Right ventricle myocardium superior (tissue), 1 donor: ENCODE measurements around the gene KIF21A. TPM values are rescaled to one million over a fixed set of nuclear protein-coding genes. Genes with fewer than 3 reads are reported as not detected.
A peak's percentile ranks its signal among the peaks of the same experiment; 100 is the strongest.

Experiments
- ATAC-seq: fragments of 200-7000 bp; cut with Tn5 transposase; one replicate; pipeline ENCODE4 v1.9.1; 2020; ENCODE audit warnings: mild to moderate bottlenecking; ENCODE audit not compliant: poor library complexity
- DNase-seq: peaks from one replicate; pipeline ENCODE4 v3.0.0-alpha.2; 2020
- intact Hi-C: fragments of 100-400 bp; cut with DNase I; formaldehyde crosslinking; loops from one replicate; pipeline ENCODE4 v1.11.2; 2022
- total RNA-seq: library from RNA; stranded (reverse); fragmentation: NEBNext Ultra II Directional; extraction: Animal tissue kit (Norgen Biotek cat#: 25700); gene quantifications from one replicate; pipeline ENCODE4 v1.2.1, GENCODE V29; 2021
- donor health status: DM: no; HTN: yes; CAD: no; lungs with severe emphysema.

The KIF21A gene
- total RNA-seq, 1 donor from 2014 or later = 52.6 TPM

DNA sequence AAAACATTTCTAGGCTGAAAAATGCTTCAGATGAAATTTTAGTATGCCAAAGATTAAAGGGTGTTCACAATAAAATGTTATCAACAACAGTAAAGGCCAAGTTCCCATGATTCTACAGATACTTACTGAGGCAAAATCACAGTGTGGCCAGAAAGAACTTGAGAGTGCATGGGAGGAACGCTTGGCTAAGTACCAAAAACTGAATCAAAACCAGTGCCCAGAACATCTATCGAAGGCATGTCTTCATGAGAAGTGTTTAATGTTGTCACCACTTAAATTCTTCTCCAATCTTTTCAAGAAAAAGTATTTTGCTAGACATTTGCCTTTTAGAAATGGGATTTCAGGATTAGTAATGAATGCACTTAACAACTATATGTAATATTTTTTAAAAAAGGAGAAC, 41.5 kb downstream of the KIF21A start:
- DNase-seq = no peak
- peak; percentile 77 for ATAC-seq
- intact Hi-C loops = no loop called here

DNA sequence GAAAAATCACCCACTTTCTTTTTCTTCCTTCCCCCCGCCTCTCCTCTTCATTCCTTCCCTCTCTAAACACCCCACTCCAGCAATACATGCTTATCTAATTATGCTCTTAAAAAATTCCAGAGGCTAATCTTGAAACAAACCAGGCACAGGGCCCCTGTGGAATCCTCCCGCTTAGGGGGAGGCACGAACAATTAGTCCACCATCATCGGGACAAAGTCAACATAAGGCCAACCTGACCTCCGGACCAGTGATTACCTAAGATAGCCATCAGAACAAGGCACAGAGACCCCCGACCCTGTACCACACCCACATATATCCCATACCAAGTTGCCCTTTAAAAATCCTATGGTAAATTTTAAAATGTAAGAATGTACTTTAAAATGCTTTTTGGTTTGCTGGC, 47.1 kb downstream of the KIF21A start:
- peak; percentile 39 for DNase-seq
- intact Hi-C loops = no loop called here
- peak; percentile 79 for ATAC-seq

DNA sequence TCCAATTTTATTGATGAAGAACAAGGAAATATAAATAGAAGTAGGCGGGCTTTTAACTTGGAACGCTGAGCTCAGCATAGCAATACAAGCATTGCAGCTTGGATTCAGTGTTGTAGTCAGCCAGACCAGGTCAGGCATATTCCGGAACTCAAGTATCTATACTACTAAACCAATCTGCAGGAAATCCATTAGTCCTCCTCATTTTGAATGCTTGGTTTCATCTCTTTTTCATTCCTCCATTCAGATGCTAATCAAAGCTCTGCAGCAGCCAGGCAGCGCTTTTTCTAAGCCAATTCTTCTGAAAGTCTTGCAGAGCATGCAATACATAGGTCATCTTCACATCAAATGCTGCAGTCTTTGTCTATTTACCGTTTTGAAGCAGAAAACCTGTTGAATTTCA, 49.0 kb downstream of the KIF21A start:
- DNase-seq (no peak), ATAC-seq (no peak)
- intact Hi-C loops = no loop called here

DNA sequence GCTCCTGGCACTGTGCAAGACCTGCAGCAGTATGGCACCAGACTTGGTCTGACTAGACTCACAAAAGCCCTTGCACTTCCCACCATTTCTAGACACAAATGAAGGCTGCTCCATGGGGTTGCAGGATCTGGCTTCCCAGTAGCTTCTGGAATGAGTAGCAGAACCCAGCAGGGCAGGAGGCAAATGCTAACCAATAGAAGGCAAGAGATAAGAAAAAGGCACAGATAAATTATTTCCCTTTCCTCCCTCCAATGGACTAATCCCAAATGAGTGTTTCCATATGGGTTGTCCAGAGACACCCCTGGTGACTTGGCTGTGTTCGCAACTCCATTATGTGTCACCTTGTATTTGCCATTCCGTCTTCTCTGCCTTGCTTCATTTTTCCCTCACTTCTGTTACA, 49.7 kb downstream of the KIF21A start:
- ATAC-seq (peak; percentile 27), DNase-seq (no peak)
- intact Hi-C loops = no loop called here

DNA sequence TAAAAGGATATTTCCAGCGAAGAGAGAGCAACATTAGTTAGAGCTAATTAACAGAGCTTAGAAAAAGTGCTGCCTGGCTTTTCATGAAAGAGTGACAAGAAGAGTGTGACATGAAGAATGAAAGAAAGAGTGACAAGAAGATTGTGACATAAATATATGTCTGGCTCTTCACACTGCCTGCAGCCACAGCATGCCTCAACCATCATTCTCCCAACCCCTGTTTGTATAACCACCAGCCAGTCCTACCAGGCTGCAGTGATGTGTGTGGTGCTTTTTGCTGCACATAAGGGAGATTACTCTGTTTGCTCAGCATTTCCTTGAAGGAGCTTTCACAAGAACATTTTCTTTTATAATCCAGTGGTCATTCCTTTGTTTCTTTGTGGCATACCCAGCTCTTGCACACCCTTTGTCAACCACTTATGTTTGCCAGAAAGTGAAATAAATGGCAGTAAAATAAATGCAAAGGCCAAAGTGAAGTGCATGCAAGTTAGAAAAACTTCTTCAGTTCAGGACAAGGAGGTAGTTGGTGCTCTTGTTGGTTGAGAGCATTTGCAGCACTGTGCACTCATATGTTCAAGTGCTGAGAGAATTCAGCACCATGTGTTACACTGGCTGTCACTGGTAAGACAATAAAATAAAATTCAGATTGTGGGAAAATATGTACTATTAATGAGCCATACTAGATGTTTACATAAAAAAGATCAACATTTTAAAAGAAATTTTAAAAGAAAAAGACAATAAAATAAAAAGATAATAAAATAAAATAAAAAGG, 50.6 kb downstream of the KIF21A start:
- ATAC-seq (peak; percentile 16), DNase-seq (no peak)
- intact Hi-C loops = no loop called here

DNA sequence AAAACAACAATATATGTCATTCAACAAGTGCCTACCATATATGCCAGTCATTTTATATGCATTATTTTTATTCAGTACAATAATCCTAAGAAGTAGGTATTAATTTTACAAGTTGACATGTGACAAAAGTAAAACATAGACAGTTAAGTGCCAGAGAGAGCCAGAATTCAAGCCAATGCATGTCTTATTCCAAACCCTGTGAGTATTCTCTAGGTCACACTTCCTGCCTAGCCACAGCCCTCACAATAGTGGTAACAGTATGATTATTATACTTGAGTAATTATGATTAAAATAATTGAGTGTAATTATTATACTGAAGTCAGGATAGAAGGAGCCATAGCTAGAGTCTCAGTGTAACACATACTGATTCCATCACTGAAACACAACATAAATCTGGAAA, 52.2 kb downstream of the KIF21A start:
- no peak for ATAC-seq
- intact Hi-C loops = no loop called here
- no peak for DNase-seq

DNA sequence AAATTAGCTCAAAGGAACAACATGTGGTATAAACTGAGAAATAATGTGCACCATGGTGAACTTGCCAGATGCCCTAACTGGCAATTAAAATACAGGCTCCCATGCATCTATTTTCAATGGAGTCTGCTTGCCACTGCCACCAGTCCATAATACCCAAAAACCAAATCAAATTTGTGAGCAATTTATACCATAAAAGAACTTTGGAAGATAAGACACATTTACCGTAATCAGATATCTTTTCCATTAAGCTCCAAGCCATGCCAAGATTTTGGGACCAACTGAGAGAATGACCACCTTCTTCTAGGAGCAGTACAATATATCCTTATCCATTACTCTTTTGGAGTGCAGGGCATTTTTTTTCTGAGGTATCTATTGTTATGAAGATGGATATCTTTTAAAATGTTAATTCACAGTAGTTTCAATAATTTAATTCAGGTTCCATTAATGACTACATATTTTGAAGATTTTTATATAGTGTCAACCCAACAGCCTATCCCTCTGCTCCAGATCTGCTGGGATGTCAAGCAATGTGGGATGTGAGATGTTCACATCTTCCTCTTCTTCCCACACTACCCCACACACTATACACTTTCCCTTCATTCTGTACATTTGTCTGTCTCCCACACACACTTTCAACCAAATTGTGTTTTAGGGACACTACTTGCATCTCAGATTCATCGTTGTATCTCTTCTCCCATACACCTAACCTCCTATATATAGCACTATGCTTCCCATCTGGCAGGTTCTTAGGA, 53.3 kb downstream of the KIF21A start:
- DNase-seq = no peak
- intact Hi-C loops = no loop called here
- no peak for ATAC-seq

DNA sequence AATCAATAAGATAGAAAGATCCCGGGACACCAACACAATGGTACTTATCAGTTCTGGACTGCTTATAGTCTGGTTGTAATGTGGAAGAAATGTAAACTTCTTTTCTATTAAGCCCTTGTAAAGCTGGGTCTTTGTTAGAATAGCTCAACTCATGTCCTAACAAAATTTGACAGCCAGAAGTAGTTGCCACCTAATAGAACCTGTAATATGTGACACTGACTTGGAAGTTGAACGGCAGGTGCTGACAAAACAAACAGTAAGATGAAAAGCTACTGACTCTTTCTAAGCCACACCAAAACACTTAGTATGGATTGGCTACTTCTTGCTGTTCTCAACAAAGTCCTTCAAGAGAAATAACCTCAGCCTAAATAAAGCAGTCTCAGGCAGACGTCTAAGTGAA, 56.6 kb downstream of the KIF21A start:
- intact Hi-C loops = no loop called here
- DNase-seq (no peak), ATAC-seq (no peak)

DNA sequence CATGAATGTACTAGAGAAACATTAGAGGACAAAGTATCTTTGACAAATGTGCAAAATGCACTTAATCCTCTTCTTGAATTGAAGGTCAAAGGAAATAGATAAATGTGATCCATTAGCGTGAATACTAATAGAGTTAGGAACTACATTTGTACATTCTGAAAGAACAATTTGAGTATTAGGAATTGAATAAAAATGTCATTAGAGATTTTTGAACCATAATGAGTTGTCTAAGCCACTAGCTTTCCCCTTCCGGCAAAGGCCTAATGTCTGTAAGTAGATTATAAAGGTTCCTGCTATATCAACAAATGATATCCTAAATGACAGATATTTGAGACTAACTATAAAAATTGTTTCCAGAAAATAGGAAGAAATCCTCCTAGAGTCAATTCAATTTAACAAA, 59.8 kb downstream of the KIF21A start:
- intact Hi-C loops = no loop called here
- no peak for DNase-seq
- no peak for ATAC-seq

DNA sequence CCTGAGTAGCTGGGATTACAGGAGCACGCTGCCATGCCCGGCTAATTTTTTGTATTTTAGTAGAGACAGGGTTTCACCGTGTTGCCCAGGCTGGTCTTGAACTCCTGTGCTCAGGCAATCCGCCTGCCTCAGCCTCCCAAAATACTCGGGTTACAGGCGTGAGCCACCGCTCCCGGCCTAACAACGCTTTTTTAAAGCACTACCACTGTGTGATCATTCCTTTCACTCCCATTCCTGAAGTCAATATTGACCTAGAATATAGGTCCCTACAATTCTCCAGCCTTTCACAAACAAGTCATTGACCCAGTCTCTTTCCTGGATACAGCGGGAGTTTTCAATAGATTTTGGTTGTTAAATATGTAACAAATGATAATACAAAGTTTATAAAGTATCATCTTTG, 62.8 kb downstream of the KIF21A start:
- ATAC-seq = no peak
- no peak for DNase-seq
- intact Hi-C loops = no loop called here

DNA sequence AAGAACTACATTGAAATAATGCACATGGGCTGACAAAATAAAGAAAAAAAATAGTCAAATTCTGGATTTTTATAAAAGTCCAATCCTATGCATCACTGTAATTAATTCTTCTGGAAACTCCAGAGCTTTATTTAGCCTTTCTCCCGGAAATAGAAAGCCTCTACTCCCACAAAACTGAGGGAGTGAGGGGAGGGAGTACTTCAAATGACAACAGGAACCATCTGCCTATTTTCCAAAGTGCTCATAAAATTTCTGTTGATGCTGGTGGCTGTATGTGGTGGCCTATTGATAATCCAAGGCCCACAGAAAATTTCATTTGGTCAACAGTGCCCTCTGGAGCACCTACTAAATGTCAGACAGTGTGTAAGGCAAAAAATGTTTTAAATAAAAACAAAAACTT, 64.6 kb downstream of the KIF21A start:
- ATAC-seq (no peak), DNase-seq (no peak)
- intact Hi-C loops = no loop called here

DNA sequence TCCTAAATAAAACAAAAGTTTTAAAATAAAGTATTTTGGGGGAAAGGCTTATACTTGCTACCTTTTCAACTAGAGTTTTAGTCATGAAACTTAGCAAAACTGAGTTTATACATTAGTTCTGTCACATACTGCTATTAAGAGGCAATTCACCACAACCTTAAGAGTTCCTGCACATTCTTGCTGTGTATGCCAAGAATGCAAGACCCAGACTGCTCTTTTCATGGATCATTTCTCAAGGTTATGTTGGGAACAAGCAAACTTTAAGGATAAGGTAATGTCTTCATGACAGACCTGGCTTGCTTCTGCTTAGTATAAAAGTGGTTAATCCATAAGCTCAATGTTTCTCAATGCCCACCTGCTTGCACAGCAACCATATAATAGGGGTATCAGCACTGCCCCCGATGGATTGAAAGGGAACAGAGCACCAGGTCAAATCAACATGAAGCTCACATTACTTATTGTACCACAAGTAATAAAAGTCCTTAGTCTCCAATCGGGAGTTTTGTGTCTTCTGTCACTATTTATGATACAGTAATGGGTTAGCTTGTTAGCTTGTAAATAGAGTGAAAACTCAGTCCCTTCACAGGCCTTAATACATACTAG, 67.6 kb downstream of the KIF21A start:
- intact Hi-C loops = no loop called here
- DNase-seq (no peak), ATAC-seq (no peak)

DNA sequence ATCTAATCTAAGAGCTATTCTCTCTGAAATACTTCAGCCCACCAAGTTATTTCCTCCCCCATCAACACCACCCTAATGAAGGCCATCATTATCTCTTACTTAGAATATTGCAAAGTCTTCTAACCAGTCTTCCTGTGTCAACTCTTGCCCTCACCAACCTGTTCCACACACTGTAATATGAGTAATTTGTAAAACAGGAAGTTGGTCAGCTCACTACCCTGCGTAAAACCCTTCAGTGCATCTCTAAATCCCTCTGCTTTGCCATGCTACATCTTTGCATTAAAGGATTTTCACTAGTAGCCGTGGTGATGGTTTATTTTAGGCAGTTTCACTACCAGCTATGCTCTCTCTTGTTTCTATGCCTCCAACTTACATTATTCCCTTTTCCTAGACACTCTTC, 70.0 kb downstream of the KIF21A start:
- DNase-seq = no peak
- no peak for ATAC-seq
- intact Hi-C loops = no loop called here

DNA sequence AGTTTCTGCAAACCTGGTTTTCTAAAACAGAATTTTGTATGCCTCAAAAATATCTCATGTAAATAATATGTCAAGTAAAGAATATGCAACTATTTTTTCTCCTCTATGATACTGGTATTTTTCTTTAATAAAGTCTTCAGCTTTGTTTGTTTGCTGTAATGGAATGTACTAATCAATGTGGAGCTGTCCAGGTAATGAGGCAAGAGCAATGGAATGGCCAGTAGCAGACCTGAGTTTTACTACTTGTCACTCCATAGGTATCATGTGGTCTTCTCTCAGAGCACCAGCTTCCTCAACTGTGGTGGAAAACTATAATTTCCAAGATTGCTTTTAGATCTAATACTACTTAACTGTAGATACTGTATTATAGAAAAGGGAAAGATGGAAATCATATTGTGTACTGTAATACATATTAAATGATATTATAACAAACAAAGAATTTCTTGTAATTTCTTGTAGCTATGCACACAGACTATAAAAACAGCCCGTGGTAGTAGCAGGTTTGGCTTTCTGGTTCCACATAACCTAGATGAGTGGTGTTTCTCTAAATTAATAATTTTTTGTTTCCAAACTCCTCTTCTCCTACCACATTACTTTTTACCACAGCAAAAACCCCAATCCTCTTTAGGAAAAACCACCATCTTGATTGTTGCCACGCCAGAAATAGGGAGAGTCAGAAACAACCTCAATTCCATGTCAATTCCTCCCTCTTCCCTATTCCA, 70.6 kb downstream of the KIF21A start:
- peak; percentile 31 for ATAC-seq
- intact Hi-C loops = no loop called here
- DNase-seq = no peak

DNA sequence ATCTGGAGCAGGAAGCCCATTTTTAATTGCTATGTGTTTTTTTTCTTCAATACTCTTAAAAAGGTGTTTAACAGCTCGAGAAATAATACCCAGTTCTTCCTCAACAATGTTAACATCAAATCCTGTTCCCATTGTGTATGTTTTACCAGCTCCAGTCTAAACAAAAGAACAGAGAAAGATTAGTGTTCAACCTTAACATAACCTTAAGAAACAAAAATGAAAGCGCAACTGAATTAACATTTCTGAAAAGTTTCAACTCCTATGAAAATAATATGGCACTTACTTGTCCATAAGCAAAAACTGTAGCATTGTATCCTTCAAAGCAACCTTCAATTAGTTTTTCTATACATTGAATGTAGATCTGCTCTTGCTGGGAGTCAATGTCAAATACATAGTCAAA, 73.2 kb downstream of the KIF21A start:
- DNase-seq = no peak
- ATAC-seq = no peak
- intact Hi-C loops = loop anchor here (10.0 kb wide), 1 partner anchor 75 kb away; the partner anchor contains the start of gene KIF21A

DNA sequence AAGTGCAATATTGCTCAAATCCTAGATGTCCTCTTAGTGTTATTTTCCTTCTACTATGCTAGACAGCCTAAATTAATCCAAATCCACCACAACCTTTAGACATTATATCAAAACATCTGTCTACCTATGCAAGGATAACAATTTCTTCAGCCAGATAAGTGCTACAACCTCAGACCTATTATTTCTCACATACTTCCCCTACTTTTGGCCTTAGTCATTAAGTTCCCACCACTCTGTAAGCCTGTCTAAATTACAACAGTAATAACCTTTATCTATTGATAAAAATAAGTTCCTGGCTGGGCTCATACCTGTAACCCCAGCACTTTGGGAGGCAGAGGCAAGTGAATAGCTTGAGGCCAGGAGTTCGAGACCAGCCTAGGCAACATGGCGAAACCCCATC, 74.0 kb downstream of the KIF21A start:
- ATAC-seq (no peak), DNase-seq (no peak)
- intact Hi-C loops = loop anchor here (10.0 kb wide), 1 partner anchor 76 kb away; the partner anchor contains the start of gene KIF21A

DNA sequence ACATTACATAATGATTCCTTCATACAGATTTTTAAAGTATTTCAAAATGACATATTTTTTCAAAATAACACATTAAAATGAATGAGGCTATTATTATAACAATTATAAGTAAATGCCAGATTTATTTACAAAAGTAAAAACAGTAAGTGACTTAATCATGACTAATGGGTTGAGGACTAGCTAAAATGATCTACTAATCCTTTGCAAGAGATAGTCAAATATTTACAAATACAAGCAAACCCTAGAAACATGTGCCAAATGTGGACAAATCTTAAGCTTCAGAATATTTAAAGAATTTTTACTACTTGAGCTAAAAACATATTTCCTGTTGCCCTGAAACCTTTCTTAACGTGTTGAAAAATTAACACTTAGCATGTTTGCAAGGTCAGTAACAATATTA, 74.8 kb downstream of the KIF21A start:
- ATAC-seq (no peak), DNase-seq (no peak)
- intact Hi-C loops = loop anchor here (10.0 kb wide), 1 partner anchor 77 kb away; the partner anchor contains the start of gene KIF21A

DNA sequence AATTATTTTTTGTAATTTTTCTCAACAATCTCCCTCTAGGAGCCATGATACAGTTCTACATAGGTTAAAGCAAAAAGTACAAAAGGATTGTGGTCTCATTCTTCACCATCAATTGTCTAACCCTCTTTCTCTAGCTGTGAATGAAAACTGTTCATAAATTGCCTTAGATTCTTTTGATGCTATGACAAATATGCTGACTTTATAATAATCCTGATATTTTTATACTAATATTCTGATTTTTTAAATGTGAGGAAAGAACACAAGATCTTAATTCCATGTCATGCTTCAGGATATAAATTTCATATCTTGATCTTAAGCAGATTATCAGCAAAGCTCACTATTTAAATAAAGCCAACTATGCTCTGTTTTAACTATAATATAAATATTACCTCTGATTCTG, 75.4 kb downstream of the KIF21A start:
- no peak for DNase-seq
- intact Hi-C loops = loop anchor here (10.0 kb wide), 1 partner anchor 77 kb away; the partner anchor contains the start of gene KIF21A
- ATAC-seq = no peak

DNA sequence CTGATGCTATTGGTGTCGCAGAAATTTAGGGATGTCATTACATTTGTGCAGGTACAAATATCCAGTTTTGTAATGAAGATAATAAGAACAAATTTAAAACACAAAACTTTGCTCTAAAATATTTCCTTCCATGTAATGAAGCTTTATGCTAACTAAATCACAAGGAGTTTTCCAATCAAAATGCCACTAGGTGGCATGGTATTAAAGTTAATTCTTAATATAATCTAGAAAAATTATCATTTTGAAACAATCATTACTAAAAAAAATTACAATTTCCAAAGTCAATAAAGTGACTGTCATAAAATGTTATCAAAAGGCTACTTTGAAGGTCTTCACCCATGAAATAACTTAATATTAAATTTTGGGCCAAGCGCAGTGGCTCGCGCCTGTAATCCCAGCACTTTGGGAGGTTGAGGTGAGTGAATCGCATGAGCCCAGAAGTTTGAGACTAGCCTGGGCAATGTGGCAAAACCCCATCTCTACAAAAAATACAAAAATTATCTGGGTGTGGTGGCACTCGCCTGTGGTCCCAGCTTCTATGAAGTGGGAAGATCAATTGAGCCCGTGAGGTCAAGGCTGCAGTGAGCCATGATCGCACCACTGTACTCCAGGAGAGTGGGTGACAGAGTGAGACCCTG, 77.4 kb downstream of the KIF21A start:
- no peak for DNase-seq
- intact Hi-C loops = loop anchor here (10.0 kb wide), 1 partner anchor 79 kb away; the partner anchor contains the start of gene KIF21A
- ATAC-seq = no peak
